ENCODE measurements around the gene KCNMB1.
A peak's percentile ranks its signal among the peaks of the same experiment; 100 is the strongest.

KCNMB1 gene

GRCh38 chr5:170421826-170422225, 32.7 kb upstream of the KCNMB1 start:
- H3K4me3 ChIP-seq (ENCODE audit: low read depth, low read length) = no peak overlapping the region
- no peak for DNase-seq (ENCODE audit: low read depth)
- TF ChIP-seq POLR2A (IDR thresholded peaks at IDR 0.05; ENCODE audit: extremely low read depth, insufficient read length) = no peak
- TF ChIP-seq MAX (IDR thresholded peaks at IDR 0.05; ENCODE audit: low read depth, low read length) = no peak

GRCh38 chr5:170420806-170421412, 31.7 kb upstream of the KCNMB1 start:
- TF ChIP-seq CTCF (IDR thresholded peaks at IDR 0.05; ENCODE audit: low read depth, low read length) (peak; percentile 72), MAX (IDR thresholded peaks at IDR 0.05; ENCODE audit: low read depth, low read length) (no peak), MYC (IDR thresholded peaks at IDR 0.05; ENCODE audit: low read depth, low read length) (no peak)
- DNase-seq (ENCODE audit: low read depth) = peak; percentile 83
- H3K4me3 ChIP-seq (ENCODE audit: low read depth, low read length) = no peak overlapping the region

GRCh38 chr5:170419643-170420042, 30.5 kb upstream of the KCNMB1 start:
- TF ChIP-seq MAX (IDR thresholded peaks at IDR 0.05; ENCODE audit: low read depth, low read length) = no peak
- TF ChIP-seq POLR2A (IDR thresholded peaks at IDR 0.05; ENCODE audit: extremely low read depth, insufficient read length) = no peak
- no peak for TF ChIP-seq MYC (IDR thresholded peaks at IDR 0.05; ENCODE audit: low read depth, low read length)
- TF ChIP-seq CTCF (IDR thresholded peaks at IDR 0.05; ENCODE audit: low read depth, low read length) = no peak
- H3K4me3 ChIP-seq (ENCODE audit: low read depth, low read length) = no peak overlapping the region
- DNase-seq (ENCODE audit: low read depth) = no peak

GRCh38 chr5:170418736-170419135, 29.6 kb upstream of the KCNMB1 start:
- no peak for TF ChIP-seq MAX (IDR thresholded peaks at IDR 0.05; ENCODE audit: low read depth, low read length)
- TF ChIP-seq POLR2A (IDR thresholded peaks at IDR 0.05; ENCODE audit: extremely low read depth, insufficient read length) = no peak
- no peak for TF ChIP-seq CTCF (IDR thresholded peaks at IDR 0.05; ENCODE audit: low read depth, low read length)
- TF ChIP-seq MYC (IDR thresholded peaks at IDR 0.05; ENCODE audit: low read depth, low read length) = no peak
- no peak overlapping the region for H3K4me3 ChIP-seq (ENCODE audit: low read depth, low read length)
- DNase-seq (ENCODE audit: low read depth) = no peak

- H3K4me3 ChIP-seq (ENCODE audit: low read depth, low read length) = no peak overlapping the region
- DNase-seq (ENCODE audit: low read depth) = no peak
- no peak for TF ChIP-seq MAX (IDR thresholded peaks at IDR 0.05; ENCODE audit: low read depth, low read length)
- TF ChIP-seq POLR2A (IDR thresholded peaks at IDR 0.05; ENCODE audit: extremely low read depth, insufficient read length) = no peak
- TF ChIP-seq CTCF (IDR thresholded peaks at IDR 0.05; ENCODE audit: low read depth, low read length) = no peak
- TF ChIP-seq MYC (IDR thresholded peaks at IDR 0.05; ENCODE audit: low read depth, low read length) = no peak
Measured at GRCh38 chr5:170416526-170416925, 27.4 kb upstream of the KCNMB1 start.

GRCh38 chr5:170414786-170415185, 25.6 kb upstream of the KCNMB1 start:
- no peak overlapping the region for H3K4me3 ChIP-seq (ENCODE audit: low read depth, low read length)
- TF ChIP-seq POLR2A (IDR thresholded peaks at IDR 0.05; ENCODE audit: extremely low read depth, insufficient read length) = no peak
- no peak for TF ChIP-seq CTCF (IDR thresholded peaks at IDR 0.05; ENCODE audit: low read depth, low read length)
- TF ChIP-seq MYC (IDR thresholded peaks at IDR 0.05; ENCODE audit: low read depth, low read length) = no peak
- no peak for TF ChIP-seq MAX (IDR thresholded peaks at IDR 0.05; ENCODE audit: low read depth, low read length)
- DNase-seq (ENCODE audit: low read depth) = no peak

All from NB4 (cell line).